Measurements from ENCODE around the gene MUCL1. TPM values are rescaled to one million over a fixed set of nuclear protein-coding genes. Genes with fewer than 3 reads are reported as not detected.

The MUCL1 gene
- polyA plus RNA-seq (2013) = 9.5 and 9.7 TPM in 2 replicates

GRCh38 chr12:54853933-54854538 is at the start of gene MUCL1:
MUCL1 (plus strand) TSS chr12:54854516; CDS start chr12:54854583, 67 bp downstream.
- H3K36me3 ChIP-seq (ENCODE audit: control insufficient read depth in 1 of 2, insufficient read depth in 2 of 2, low read length in 2 of 2) = no peaks in the 10 kb centered on the region
- H3K27me3 ChIP-seq (ENCODE audit: insufficient read depth, low read length) = no peaks in the 10 kb centered on the region
- no peak within 1 kb of the TSS for H3K27ac ChIP-seq (ENCODE audit: low read depth, low read length)
- peak; percentile 71 to 88 for DNase-seq
- H3K23ac ChIP-seq (ENCODE audit: low read length) = no peak within 1 kb of the TSS
- no peak within 1 kb of the TSS for H4K8ac ChIP-seq (ENCODE audit: low read depth, low read length)
- no CpG with 5 or more reads among the region's 6 CpGs for WGBS (ENCODE audit: extremely low coverage, insufficient coverage, insufficient read length)
- no peak within 1 kb of the TSS for H4K91ac ChIP-seq (ENCODE audit: low read depth, low read length)
- H3K4me2 ChIP-seq (ENCODE audit: low read length) = no peak within 1 kb of the TSS
- no peaks in the 10 kb centered on the region for H3K9me3 ChIP-seq (ENCODE audit: insufficient read depth, low read depth, low read length)
- no peak within 1 kb of the TSS for H2AFZ ChIP-seq (ENCODE audit: insufficient read depth, low read length, poor library complexity)
- H3K9ac ChIP-seq (ENCODE audit: low read length) = no peak within 1 kb of the TSS
- no peak within 1 kb of the TSS for H4K12ac ChIP-seq (ENCODE audit: low read depth, low read length)
- H3K4me1 ChIP-seq (ENCODE audit: control insufficient read depth in 1 of 2, insufficient read depth in 2 of 2, low read length in 2 of 2) = no peaks in the 10 kb centered on the region
- no peaks in the 10 kb centered on the region for H3K79me2 ChIP-seq (ENCODE audit: control insufficient read depth, insufficient read depth, low read length, poor library complexity)
- H3K79me1 ChIP-seq (ENCODE audit: low read length) = no peaks in the 10 kb centered on the region
- H2BK120ac ChIP-seq (ENCODE audit: insufficient read depth, low read length, poor library complexity) = no peak within 1 kb of the TSS
- H2BK12ac ChIP-seq (ENCODE audit: low read length) = no peak within 1 kb of the TSS
- H3K4me3 ChIP-seq (ENCODE audit: low read depth, low read length) = no peak within 1 kb of the TSS
- no peak within 1 kb of the TSS for H3K4ac ChIP-seq (ENCODE audit: low read depth, low read length)
- H3K14ac ChIP-seq (ENCODE audit: low read length) = no peak within 1 kb of the TSS
- no peak within 1 kb of the TSS for H3K18ac ChIP-seq (ENCODE audit: low read length)
- H2BK5ac ChIP-seq (ENCODE audit: low read depth, low read length, poor library complexity) = no peak within 1 kb of the TSS
- H2AK5ac ChIP-seq (ENCODE audit: low read length) = no peak within 1 kb of the TSS

- DNase-seq = no peak
- no peak overlapping the region for H2BK5ac ChIP-seq (ENCODE audit: low read depth, low read length, poor library complexity)
- H3K4me1 ChIP-seq (ENCODE audit: control insufficient read depth in 1 of 2, insufficient read depth in 2 of 2, low read length in 2 of 2) = no peaks in the 10 kb centered on the region
- no peak overlapping the region for H4K91ac ChIP-seq (ENCODE audit: low read depth, low read length)
- no peak overlapping the region for H3K9ac ChIP-seq (ENCODE audit: low read length)
- no CpG with 5 or more reads among the region's 3 CpGs for WGBS (ENCODE audit: extremely low coverage, insufficient coverage, insufficient read length)
- no peak overlapping the region for H4K12ac ChIP-seq (ENCODE audit: low read depth, low read length)
- H4K8ac ChIP-seq (ENCODE audit: low read depth, low read length) = no peak overlapping the region
- H3K9me3 ChIP-seq (ENCODE audit: insufficient read depth, low read depth, low read length) = peaks cover 22% of the 10 kb centered on the region
- H2AFZ ChIP-seq (ENCODE audit: insufficient read depth, low read length, poor library complexity) = no peak overlapping the region
- H3K27ac ChIP-seq (ENCODE audit: low read depth, low read length) = no peak overlapping the region
- H3K4me3 ChIP-seq (ENCODE audit: low read depth, low read length) = peak overlapping the region; percentile 3
- no peaks in the 10 kb centered on the region for H3K27me3 ChIP-seq (ENCODE audit: insufficient read depth, low read length)
- H3K14ac ChIP-seq (ENCODE audit: low read length) = no peak overlapping the region
- no peak overlapping the region for H3K4ac ChIP-seq (ENCODE audit: low read depth, low read length)
- H3K18ac ChIP-seq (ENCODE audit: low read length) = no peak overlapping the region
- H2BK120ac ChIP-seq (ENCODE audit: insufficient read depth, low read length, poor library complexity) = no peak overlapping the region
- no peak overlapping the region for H3K23ac ChIP-seq (ENCODE audit: low read length)
- no peak overlapping the region for H2BK12ac ChIP-seq (ENCODE audit: low read length)
- H3K79me2 ChIP-seq (ENCODE audit: control insufficient read depth, insufficient read depth, low read length, poor library complexity) = no peaks in the 10 kb centered on the region
- no peak overlapping the region for H2AK5ac ChIP-seq (ENCODE audit: low read length)
- no peaks in the 10 kb centered on the region for H3K79me1 ChIP-seq (ENCODE audit: low read length)
- no peak overlapping the region for H3K4me2 ChIP-seq (ENCODE audit: low read length)
- H3K36me3 ChIP-seq (ENCODE audit: control insufficient read depth in 1 of 2, insufficient read depth in 2 of 2, low read length in 2 of 2) = no peaks in the 10 kb centered on the region
These were observed 32.6 kb upstream of the MUCL1 start for GRCh38 chr12:54821676-54822075.

GRCh38 chr12:54824402-54824801 is 29.9 kb upstream of the MUCL1 start:
- Histone ChIP-seq H2AK5ac (ENCODE audit: low read length) (no peak overlapping the region), H3K79me1 (ENCODE audit: low read length) (no peaks in the 10 kb centered on the region), H3K4me3 (ENCODE audit: low read depth, low read length) (no peak overlapping the region), H3K4me2 (ENCODE audit: low read length) (no peak overlapping the region), H4K91ac (ENCODE audit: low read depth, low read length) (no peak overlapping the region), H3K36me3 (ENCODE audit: control insufficient read depth in 1 of 2, insufficient read depth in 2 of 2, low read length in 2 of 2) (no peaks in the 10 kb centered on the region), H3K9ac (ENCODE audit: low read length) (no peak overlapping the region), H2BK12ac (ENCODE audit: low read length) (no peak overlapping the region), H3K27ac (ENCODE audit: low read depth, low read length) (no peak overlapping the region), H2AFZ (ENCODE audit: insufficient read depth, low read length, poor library complexity) (no peak overlapping the region), H3K79me2 (ENCODE audit: control insufficient read depth, insufficient read depth, low read length, poor library complexity) (no peaks in the 10 kb centered on the region), H3K23ac (ENCODE audit: low read length) (no peak overlapping the region), H3K14ac (ENCODE audit: low read length) (no peak overlapping the region), H4K12ac (ENCODE audit: low read depth, low read length) (no peak overlapping the region), H2BK120ac (ENCODE audit: insufficient read depth, low read length, poor library complexity) (no peak overlapping the region), H3K4ac (ENCODE audit: low read depth, low read length) (no peak overlapping the region), H3K9me3 (ENCODE audit: insufficient read depth, low read depth, low read length) (peaks cover 10% of the 10 kb centered on the region), H3K18ac (ENCODE audit: low read length) (no peak overlapping the region), H3K4me1 (ENCODE audit: control insufficient read depth in 1 of 2, insufficient read depth in 2 of 2, low read length in 2 of 2) (no peaks in the 10 kb centered on the region), H2BK5ac (ENCODE audit: low read depth, low read length, poor library complexity) (no peak overlapping the region), H3K27me3 (ENCODE audit: insufficient read depth, low read length) (no peaks in the 10 kb centered on the region), H4K8ac (ENCODE audit: low read depth, low read length) (no peak overlapping the region)
- DNase-seq = no peak
- WGBS (ENCODE audit: extremely low coverage, insufficient coverage, insufficient read length) = no CpG with 5 or more reads among the region's 2 CpGs

GRCh38 chr12:54829511-54829910 is 24.8 kb upstream of the MUCL1 start:
- Histone ChIP-seq H3K18ac (ENCODE audit: low read length) (no peak overlapping the region), H3K23ac (ENCODE audit: low read length) (no peak overlapping the region), H2BK5ac (ENCODE audit: low read depth, low read length, poor library complexity) (no peak overlapping the region), H4K8ac (ENCODE audit: low read depth, low read length) (no peak overlapping the region), H4K91ac (ENCODE audit: low read depth, low read length) (no peak overlapping the region), H3K4ac (ENCODE audit: low read depth, low read length) (no peak overlapping the region), H4K12ac (ENCODE audit: low read depth, low read length) (no peak overlapping the region), H3K4me2 (ENCODE audit: low read length) (no peak overlapping the region), H3K14ac (ENCODE audit: low read length) (no peak overlapping the region), H3K27me3 (ENCODE audit: insufficient read depth, low read length) (no peaks in the 10 kb centered on the region), H3K79me1 (ENCODE audit: low read length) (no peaks in the 10 kb centered on the region), H2BK12ac (ENCODE audit: low read length) (no peak overlapping the region), H3K27ac (ENCODE audit: low read depth, low read length) (no peak overlapping the region), H3K36me3 (ENCODE audit: control insufficient read depth in 1 of 2, insufficient read depth in 2 of 2, low read length in 2 of 2) (no peaks in the 10 kb centered on the region), H3K9me3 (ENCODE audit: insufficient read depth, low read depth, low read length) (no peaks in the 10 kb centered on the region), H3K4me3 (ENCODE audit: low read depth, low read length) (no peak overlapping the region), H2BK120ac (ENCODE audit: insufficient read depth, low read length, poor library complexity) (no peak overlapping the region), H3K9ac (ENCODE audit: low read length) (no peak overlapping the region), H2AK5ac (ENCODE audit: low read length) (no peak overlapping the region), H3K79me2 (ENCODE audit: control insufficient read depth, insufficient read depth, low read length, poor library complexity) (no peaks in the 10 kb centered on the region), H3K4me1 (ENCODE audit: control insufficient read depth in 1 of 2, insufficient read depth in 2 of 2, low read length in 2 of 2) (no peaks in the 10 kb centered on the region), H2AFZ (ENCODE audit: insufficient read depth, low read length, poor library complexity) (no peak overlapping the region)
- DNase-seq = no peak
- no CpG with 5 or more reads among the region's 5 CpGs for WGBS (ENCODE audit: extremely low coverage, insufficient coverage, insufficient read length)

Data from trophoblast cell (in vitro differentiated cells and primary cell).